ENCODE data around the gene SNX21.

GRCh38 chr20:45878076-45878761 is 44.6 kb downstream of the SNX21 start:
- no peak for TF ChIP-seq CTCF (IDR thresholded peaks at IDR 0.05; ENCODE audit: low read depth, low read length)
- TF ChIP-seq POLR2A (IDR thresholded peaks at IDR 0.05; ENCODE audit: extremely low read depth, insufficient read length): no peak
- TF ChIP-seq, protein P1, sequence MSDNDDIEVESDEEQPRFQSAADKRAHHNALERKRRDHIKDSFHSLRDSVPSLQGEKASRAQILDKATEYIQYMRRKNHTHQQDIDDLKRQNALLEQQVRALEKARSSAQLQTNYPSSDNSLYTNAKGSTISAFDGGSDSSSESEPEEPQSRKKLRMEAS (IDR thresholded peaks at IDR 0.05; ENCODE audit: low read depth, low read length): no peak

Data from NB4 (cell line).